Pulmonary artery endothelial cell (primary cell): Measurements from ENCODE around the gene FGF4. TPM values are rescaled to one million over a fixed set of nuclear protein-coding genes. Genes with fewer than 3 reads are reported as not detected.
"Not testable (repeated sequence)": the region's sequence is repeated elsewhere in the genome, so short reads cannot be mapped to it uniquely, and the experiment has no call there.

Experiments used
- DNase-seq: peaks from one replicate; pipeline ENCODE4 v3.0.0-alpha.2; 2011; ENCODE audit warnings: low read depth, low spot score
- total RNA-seq: library from RNA; depleted of rRNA; stranded (reverse); fragments of >200 nt; gene quantifications from 2 replicates; pipeline ENCODE4 v1.2.3, GENCODE V29; 2014

FGF4 gene
- total RNA-seq, 1 donor from 2014 or later: not detected

DNA sequence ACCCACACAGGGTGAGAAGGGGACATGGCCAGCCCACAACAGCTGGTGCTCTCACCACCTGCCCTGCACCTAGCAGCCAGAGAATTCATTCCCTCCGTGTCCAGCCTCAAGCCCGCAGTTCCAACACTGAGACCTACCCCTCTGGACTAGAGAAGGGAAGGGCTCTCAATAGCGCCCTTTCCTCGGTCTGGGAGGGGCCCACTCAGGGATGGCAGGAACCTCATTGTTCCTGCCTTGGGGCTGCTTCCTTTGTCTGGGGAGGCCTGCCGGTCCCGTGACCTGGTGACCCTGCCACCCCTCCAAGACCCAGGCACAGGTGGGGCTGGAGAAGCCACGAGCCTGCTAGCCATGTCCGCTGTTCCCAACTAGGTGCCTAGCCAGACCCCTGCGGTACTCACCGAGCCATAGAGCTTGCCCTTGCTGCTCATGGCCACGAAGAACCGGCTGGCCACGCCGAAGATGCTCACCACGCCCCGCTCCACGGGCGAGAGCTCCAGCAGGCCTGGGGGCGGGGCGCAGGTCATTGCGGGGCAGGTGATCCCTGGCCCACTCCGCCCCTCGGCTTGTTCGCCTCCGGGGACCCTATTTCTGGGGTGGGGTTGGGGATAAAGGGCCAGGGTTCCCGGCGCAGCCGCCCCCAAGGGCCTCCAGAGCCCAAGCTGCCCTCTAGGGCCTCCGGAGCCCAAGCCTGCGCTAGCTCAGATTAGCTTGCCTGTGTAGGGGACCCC is 1.4 kb downstream of the FGF4 start:
- DNase-seq: no peak

DNA sequence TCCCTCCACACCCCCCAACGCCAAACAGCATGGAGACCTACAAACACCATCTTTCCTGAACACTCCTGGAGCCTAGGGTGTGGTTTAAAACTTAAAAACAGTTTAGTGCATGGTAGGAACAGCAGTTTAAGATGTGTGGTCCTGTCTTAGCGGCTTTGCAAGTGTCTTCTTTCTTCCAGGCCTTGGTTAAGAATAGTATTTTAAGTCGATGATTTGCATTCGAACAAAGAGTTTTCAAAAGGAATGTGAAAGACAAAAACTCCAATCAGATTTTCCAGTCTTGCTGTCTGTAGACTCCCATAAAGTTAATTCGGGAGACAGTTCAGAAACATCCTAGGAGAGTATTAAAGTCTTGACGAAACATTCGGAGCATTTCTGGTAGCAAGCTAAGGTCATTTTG is 3.7 kb downstream of the FGF4 start:
- no peak for DNase-seq

DNA sequence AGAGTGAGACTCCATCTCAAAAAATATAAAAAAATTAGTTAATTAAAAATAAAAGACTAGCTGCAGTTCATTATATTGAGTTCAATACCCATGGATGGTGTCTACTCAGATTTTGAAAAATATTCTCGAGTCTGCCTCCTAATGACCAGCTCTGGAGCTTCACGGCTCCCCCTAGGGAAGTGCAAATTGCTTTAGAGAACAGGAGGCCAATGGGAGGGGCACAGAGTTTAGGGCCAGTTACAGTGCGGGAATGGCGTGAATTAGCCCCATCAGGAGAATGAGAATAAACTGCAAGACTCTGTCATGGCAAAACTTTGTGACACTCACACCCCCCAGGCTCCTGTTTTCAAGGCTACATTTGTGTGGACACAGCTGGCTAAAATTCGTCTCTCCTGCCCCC is 4.6 kb downstream of the FGF4 start:
- DNase-seq: no peak

DNA sequence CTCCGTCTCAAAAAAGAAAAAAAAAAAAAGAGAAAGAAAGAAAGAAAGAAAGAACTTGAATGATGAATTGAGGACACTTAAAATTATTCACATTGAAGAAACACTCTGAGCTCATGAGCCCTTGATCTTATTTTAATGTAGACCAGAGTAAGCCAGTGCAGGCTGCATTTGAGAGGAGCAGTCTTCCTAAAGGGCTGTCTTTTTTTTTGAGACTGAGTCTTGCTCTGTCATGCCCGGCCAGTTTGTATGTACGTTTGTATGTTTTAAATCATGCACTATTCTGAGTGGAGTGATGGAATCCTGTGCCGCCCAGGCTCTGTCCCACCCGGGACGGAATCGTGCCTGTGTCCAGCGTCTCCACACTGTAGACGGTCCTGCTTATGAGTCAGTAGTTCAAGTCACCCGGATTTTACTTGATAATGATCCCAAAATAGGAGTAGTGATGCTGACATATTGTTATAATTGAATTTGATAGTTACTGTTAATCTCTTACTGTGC is 9.6 kb downstream of the FGF4 start:
- no peak for DNase-seq

DNA sequence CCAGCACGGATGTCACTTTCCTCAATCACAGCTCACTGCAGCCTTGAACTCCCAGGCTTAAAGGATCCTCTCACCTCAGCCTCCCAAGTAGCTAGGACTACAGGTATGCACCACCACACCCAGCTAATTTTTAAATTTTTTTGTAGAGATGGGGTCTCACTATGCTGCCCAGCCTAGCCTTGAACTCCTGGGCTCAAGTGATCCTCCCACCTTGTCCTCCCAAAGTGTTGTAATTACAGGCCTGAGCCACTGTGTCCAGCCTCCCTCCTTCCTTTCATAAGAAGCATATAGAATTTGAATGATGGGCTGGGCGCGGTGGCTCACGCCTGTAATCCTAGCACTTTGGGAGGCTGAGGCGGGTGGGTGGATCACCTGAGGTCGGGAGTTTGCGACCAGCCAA is 10.2 kb downstream of the FGF4 start:
- not testable (repeated sequence) for DNase-seq

DNA sequence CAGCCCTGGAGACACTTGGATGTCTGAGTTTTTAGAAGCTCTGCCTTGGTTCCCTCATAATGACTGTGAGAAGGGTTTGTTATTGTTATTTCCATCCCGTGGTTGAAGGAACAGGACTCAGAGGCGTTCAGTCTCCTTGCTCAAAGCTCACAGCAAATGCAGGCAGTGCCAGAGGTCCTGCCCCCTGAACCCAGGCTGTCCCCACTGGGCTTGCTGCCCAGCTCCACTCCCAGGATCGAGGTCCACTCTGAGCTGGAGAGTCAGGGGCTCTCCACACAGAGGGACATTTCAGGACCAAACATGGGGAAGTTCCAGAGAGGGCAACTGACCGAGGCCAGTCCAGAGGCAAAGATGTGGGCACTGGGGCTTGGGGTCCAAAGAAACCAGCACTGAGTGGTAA is 14.8 kb downstream of the FGF4 start:
- DNase-seq: no peak

DNA sequence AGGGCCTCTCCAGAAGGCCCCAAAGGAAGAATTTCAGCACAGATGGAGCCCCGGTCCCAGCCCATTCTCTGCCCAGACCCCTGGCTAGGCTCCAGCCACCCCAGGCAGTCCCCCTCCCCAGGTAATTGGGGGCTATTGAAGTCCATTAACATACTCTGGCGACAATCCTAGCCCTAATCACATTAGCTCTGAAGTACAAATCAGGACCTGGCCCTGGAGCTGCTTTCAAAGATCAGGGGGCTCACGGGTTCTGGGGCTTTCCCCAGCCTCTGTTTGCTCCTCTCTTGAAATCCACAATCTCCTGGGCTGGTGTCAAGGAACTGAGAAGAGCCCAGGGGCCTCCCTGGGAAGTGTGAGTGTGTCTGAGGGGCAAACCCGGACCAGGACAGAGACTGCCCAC is 22.3 kb downstream of the FGF4 start:
- no peak for DNase-seq

DNA sequence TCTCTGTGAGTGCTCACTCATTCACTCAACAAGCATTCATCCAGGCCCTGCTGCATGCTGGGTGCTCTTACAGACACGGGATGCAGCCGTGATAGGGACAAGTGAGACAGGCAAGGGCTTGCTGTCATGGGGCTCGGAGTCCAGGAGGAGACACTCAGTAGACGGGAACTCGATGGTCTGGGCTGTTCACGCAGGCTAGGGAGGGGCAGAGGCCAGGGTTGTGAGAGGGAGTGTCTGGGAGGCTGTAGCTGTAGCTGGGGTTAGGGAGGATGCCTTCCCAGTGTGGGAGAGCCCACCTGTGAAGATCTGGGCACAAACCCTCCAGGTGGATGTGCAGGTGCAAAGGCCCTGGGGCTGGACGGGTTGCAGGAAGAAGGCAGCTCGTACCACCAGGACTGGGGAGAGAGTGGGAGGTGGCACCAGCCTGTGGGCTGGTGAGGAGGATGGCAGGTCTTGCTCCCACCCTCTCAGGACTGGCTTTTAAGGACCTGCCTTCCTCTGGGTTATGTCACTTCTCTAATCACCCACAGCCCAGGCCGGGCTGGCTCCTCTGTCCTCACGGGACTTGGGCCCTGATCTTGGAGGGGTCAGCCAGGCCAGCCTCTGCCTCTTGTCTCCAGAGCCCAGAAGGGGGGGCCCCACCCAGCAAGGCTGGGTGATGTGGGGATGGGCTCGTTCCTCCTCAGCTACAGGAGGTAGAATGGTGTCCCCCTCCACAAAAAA is 24.1 kb downstream of the FGF4 start:
- no peak for DNase-seq

DNA sequence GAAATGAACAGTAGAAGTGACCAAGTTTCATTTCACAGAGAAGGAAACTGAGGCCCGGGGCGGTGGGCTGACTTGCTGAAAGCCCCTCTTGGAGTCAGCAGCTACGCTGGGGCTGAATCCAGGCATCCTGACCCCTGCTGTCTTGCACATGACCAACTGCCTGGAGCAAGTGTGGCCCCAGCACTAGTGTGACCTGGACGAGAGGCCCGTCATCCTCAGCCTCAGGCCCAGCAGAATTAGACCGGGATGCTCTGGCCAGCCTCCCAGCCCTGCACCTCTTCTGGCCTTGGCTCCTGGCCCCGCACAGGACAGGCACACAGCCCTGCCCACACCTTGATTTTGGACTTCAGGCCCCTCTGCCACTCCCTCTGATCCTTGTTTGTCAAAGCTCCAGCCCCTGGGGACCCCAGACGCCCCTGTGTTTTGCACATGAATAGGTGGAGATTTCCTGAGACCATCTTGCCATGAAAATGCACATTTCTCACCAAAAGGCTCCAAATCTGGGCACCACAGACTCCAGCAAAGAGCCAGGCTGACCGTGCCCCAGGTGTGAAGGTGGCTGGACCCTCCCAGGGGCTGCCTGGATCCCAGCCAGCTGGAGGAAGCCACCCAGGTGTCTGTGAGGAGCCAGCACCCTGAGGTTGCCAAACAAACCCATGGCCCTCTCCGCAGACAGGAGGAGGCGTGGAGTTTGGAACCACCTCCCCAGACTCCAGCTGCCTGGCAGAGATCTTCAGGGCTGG is 24.9 kb downstream of the FGF4 start:
- DNase-seq: no peak

DNA sequence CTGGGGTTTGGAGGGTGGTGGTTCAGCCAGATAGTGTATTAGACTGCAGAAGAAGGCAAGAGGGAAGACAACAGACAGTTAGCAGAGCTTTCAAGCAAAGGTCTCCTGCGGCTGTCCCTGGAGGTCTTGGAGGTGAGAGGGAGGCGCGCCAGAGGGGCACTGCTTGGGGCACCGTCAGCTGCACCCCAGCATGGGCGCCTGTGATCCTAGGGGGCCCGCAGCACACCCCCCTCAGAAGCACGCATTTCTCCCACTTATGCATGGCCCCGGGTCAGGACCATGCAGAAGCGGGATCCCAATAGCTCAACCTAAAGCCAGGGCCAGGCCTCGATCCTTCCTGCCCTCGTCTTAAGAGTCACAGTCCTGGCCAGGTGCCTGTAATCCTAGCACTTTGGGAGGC is 26.5 kb downstream of the FGF4 start:
- DNase-seq: no peak

DNA sequence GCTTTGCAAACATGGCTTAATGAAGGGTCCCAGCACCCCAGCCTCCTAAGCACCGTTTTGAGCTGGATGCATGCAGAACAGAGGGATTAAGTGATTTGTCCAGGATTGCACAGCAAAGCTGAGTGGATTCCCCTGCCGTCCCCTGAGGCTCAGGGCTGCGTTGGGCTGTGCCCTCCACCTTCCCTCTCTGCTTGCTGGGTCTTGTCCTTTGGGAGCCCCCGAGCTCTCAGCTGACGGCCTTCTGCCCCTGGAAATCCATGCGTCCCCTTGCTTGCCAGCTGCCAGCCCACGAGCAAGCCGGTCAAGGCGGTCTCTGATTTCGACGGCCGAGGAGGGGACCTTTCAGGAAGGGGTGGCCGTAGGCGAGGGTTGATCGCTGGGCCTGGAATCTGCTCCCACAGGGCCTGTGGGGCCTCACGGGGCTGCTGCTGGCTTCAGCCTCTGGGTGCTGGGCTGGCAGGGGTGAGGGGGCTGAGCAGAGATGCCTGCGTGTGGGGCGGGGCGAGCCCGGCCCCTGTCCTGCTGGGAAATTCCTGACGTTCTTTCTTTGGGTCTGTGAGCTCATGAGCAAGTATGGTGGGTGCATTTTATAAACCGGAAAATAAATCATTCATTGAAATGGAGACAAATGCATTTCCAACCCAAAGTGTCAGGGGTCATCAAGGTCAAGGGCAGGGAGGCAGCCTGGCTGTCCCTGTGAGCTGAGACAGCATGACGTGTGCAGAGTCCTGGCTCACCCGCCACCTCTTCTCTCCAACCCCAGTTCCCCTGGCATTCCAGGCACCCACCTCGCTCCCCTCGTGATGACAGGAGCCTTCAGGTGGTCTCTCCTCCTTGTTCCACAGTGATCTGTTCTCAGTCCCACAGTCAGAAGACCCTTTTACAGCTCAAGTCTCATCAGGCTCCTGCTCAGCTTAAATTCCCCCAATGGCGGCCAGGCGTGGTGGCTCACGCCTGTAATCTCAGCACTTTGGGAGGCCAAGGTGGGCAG is 28.1 kb downstream of the FGF4 start:
- no peak for DNase-seq

DNA sequence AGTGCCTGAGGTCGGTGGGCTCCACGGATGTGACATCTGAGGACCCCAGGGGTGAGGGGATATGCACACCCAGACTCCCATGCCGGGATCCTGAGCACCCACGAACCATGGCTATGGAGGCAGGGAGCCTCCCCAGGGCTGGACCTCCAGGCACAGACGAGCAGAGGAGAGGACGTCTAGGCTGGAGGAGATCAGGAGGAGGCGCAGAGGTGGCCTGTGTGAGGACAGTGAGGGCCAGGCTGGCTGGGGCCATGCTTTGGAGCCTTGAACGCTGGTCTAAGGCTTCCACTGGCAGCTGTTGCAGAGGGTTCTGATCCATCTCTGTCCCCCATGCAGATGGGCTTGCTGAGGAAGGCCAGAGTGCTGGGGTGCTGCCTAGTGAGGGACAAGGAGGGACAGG is 29.0 kb downstream of the FGF4 start:
- DNase-seq: no peak

DNA sequence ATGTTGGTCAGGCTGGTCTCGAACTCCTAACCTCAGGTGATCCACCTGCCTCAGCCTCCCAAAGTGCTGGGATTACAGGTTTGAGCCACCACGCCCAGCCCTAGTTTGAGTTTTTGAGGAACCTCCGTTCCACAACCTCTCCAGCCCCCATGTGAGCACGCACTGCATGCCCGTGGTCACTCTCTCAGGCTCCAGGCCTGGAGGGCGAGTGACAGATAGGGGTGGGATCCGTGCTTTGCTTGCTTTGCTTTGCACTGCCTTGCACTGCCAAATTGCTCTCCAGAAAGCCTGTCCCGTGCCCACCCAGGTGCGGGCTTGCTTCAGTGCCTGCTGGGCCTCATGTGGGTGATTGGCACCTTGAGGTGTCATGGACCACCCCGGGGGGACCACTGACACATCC is 29.9 kb downstream of the FGF4 start:
- no peak for DNase-seq

DNA sequence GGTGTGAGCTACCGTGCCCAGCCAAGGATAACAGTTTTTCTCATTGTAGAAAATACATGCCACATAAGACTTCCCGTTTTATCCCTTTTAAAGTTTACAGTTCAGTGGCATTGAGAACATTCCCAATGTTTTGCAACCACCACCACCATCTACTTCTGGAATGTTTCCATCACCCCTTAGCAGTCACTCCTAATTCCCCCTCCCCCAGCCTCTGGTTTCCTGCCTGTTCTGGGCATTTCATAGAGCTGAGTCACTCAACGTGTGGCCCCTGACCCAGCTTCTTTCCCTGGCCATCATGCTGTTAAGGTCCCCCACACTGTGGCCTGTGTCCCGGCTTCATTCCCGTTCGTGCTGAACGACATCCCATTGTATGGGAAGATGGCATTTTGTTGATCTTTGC is 30.7 kb downstream of the FGF4 start:
- peak; percentile 10 for DNase-seq

DNA sequence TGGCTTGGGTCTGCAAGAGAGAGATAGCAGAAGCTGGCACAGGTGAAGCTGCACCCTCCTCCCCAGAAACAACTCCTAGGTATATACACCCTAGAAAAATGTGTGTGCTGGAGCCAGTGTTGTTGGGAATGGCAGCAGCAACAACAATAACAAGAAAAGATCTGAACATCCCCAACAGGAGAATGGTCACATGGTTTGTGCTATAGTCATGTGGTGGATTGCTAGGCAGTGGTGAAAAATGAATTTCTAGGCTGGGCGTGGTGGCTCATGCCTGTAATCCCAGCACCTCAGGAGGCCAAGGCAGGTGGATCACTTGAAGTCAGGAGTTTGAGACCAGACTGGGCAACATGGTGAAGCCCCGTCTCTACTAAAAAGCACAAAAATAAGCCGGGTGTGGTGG is 40.3 kb downstream of the FGF4 start:
- no peak for DNase-seq

DNA sequence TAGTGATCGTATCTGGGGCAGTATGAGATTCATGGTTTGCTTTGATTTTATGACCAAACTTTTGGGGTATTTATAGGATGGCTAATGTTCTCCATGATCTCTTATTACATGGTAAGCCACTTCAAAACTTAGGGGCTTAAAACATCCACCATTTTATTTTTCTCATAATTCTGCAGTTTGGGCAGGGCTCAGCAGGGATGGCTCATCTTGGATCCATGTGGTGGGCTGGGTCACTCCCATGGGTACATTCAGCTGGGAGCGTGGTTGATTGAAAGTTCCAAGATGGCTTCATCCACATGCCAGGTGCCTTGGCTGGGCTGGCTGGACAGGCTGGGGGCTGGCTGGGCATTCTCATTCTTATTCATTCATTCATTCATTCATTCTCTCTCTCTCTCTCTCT is 40.8 kb downstream of the FGF4 start:
- DNase-seq: no peak

DNA sequence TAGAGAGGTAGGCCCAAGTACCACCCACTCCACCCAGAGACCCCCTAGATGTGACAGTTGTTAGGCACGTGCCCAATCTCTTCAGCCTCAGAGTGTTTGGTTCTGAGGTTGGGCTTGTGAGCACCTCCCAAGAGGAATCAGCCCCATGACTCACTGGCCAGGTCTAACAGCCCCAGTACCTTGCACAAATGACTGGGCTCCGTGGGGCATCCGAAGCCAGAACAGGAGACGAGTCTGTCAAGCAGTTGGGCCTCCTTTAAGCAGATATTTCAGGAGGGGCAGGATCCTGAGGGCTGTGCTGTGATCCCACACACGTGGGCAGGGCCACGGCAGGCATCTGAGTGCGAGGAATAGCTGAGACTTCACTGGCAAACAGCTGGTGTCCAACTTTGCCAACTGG is 42.2 kb downstream of the FGF4 start:
- no peak for DNase-seq

DNA sequence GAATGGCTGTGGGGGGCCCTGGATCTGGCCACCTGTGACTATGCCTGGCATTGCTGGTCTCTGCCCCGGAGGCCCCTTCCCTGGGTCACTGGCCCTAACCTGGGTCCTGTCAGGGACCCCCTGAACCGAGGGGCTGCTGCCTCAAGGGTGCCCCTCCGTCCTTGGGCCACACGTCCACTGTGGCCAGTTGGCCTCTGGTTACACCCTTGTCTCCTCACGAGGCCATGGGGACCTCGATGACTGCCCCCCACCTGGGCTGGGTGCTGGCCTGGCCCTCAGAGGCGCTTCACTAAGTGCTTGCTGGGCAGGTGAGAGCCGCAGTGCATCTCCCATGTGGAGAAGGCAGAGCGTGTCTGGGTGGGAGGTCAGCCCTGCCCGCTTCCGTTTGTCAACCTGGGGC is 44.0 kb downstream of the FGF4 start:
- DNase-seq: no peak

DNA sequence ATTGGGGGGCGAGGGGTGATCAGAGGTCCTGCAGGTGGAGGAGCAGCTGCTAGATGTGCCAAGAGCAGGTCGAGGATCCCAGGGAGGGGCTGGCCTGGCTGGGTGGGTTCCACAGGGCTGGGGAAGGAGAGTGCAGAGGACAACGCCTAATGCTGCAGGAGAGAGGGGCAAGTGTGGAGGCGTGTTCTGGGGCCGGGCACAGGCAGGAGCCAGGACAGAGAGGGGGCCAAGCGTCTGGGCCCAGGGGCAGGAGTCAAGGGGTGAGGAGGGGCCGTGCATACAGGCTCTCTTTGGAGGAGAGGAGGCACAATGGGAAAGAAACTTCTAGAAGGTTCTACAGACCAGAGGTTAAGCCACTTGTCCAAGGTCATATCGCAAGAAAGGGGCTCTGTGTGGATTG is 44.6 kb downstream of the FGF4 start:
- DNase-seq: no peak

DNA sequence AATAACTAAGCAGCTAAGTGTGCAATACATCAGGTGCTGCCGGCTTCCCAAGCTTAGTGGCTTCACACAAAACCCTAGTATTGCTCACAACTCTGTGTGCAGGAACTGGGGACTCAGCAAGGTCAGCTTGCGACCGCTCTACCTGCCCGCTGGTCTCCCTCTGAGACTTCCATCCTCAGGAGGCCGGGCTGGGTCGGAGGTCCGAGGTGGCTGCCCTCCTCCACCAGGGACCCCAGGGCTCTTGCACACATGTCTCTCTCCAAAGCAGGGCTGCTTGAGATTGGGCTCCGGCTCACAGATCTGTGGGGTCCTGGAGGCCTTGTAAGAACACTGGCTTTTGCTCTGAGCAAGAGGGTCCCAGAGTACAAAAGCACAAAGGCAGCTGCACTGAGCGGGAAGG is 45.9 kb downstream of the FGF4 start:
- DNase-seq: no peak

DNA sequence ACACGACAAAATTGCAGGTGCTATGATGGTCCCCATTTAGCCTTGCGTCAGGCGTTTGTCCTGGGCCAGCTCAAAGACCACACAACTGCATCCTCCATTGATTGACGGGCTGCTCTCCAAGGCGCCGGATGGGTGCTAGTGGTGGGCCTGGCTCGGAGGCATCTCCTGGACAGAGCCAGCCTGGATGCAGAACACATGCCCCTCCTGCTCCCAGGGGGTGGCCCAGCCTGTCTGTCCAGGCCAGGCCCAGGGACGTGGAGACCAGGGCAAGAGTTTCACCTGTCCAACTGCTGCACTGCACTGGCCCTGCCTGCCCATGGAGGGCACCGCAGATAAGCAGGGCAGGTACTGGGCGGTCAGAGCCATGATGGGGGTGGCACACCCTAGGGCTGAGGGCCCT is 47.9 kb downstream of the FGF4 start:
- DNase-seq: no peak
